ENCODE data around the gene PSAP.

DNA sequence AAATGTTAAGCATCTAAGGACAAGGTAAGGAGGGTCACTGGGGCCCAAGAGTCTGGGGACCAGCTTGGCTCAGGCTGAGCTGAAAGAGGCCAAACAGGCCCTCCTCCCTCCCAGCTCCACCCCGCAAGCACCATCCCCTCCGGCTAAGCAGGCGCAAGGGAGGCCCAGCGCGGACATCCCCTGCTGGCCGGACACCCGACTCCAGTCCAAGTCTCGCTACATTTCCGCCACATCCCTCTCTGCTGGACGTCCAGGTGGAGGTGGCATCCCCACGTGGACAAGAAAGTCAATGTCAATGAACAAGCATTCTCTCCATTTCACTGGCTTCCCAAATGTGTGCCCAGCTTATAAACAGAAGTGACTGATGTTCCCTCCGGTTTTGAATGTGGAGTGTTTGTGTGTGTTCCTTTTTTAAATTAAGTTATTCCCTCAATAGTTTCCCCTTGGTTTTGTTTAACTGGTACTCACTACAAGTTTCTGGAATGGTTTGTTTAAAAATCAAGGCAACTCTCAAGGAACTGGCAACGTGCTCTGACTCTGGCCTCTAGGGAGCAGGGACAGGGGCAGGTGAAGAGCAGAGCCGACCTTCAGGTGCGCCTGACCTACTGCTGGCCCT lies 35.4 kb downstream of the PSAP start:
- TF ChIP-seq, protein P1, sequence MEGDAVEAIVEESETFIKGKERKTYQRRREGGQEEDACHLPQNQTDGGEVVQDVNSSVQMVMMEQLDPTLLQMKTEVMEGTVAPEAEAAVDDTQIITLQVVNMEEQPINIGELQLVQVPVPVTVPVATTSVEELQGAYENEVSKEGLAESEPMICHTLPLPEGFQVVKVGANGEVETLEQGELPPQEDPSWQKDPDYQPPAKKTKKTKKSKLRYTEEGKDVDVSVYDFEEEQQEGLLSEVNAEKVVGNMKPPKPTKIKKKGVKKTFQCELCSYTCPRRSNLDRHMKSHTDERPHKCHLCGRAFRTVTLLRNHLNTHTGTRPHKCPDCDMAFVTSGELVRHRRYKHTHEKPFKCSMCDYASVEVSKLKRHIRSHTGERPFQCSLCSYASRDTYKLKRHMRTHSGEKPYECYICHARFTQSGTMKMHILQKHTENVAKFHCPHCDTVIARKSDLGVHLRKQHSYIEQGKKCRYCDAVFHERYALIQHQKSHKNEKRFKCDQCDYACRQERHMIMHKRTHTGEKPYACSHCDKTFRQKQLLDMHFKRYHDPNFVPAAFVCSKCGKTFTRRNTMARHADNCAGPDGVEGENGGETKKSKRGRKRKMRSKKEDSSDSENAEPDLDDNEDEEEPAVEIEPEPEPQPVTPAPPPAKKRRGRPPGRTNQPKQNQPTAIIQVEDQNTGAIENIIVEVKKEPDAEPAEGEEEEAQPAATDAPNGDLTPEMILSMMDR (IDR thresholded peaks at IDR 0.05) = no peak
- TF ChIP-seq POLR2A (IDR thresholded peaks at IDR 0.05) = no peak

Measured in right lobe of liver (tissue), 4 donors.